GM23338 (cell line): Measurements from ENCODE around the gene TRAF3. TPM values are rescaled to one million over a fixed set of nuclear protein-coding genes. Genes with fewer than 3 reads are reported as not detected.

ENCODE experiments used
- ATAC-seq: fragments of 200-7000 bp; cut with Tn5 transposase; 3 replicates; pipeline ENCODE4 v1.9.1; 2020
- DNase-seq: peaks from one replicate; pipeline ENCODE4 v3.0.0-alpha.2; 2015; ENCODE audit warnings: low spot score
- H2AFZ ChIP-seq: fragments of 200-600 bp; sonication (generic); 2 replicates; pipeline ENCODE4 v1.8.0; 2016; ENCODE audit warnings: antibody characterized with exemption, mild to moderate bottlenecking, moderate library complexity
- H3F3A ChIP-seq: fragments of 200-600 bp; sonication (generic); replicated peaks from 2 replicates; pipeline ENCODE4 v1.8.0; 2017; ENCODE audit warnings: antibody characterized with exemption, mixed run types, low read depth
- H3K27ac ChIP-seq: fragments of 200-600 bp; sonication (generic); 2 replicates; pipeline ENCODE4 v1.6.1; 2016; ENCODE audit warnings: low read depth
- H3K27me3 ChIP-seq: fragments of 200-600 bp; sonication (generic); 2 replicates; pipeline ENCODE4 v1.8.0; 2016; ENCODE audit warnings: mild to moderate bottlenecking, mixed run types, moderate library complexity; ENCODE audit not compliant: insufficient read depth
- H3K36me3 ChIP-seq: fragments of 200-600 bp; sonication (generic); 2 replicates; pipeline ENCODE4 v1.8.0; 2016; ENCODE audit warnings: mild to moderate bottlenecking; ENCODE audit not compliant: insufficient read depth
- H3K4me1 ChIP-seq: fragments of 200-600 bp; sonication (generic); 2 replicates; pipeline ENCODE4 v1.8.0; 2016; ENCODE audit warnings: mild to moderate bottlenecking, moderate library complexity; ENCODE audit not compliant: insufficient read depth
- H3K4me2 ChIP-seq: fragments of 200-600 bp; sonication (generic); 2 replicates; pipeline ENCODE4 v1.7.1; 2017; ENCODE audit warnings: mixed run types
- H3K4me3 ChIP-seq: fragments of 200-600 bp; sonication (generic); 2 replicates; pipeline ENCODE4 v1.6.1; 2016; ENCODE audit warnings: mixed run types
- H3K79me2 ChIP-seq: fragments of 200-600 bp; sonication (generic); replicated peaks from 2 replicates; pipeline ENCODE4 v1.8.0; 2017; ENCODE audit warnings: mild to moderate bottlenecking; ENCODE audit not compliant: insufficient read depth
- H3K9me2 ChIP-seq: fragments of 200-600 bp; sonication (generic); 2 replicates; pipeline ENCODE4 v1.8.0; 2017; ENCODE audit not compliant: insufficient read depth
- H4K20me1 ChIP-seq: fragments of 200-600 bp; sonication (generic); replicated peaks from 2 replicates; pipeline ENCODE4 v1.8.0; 2017; ENCODE audit warnings: mild to moderate bottlenecking; ENCODE audit not compliant: insufficient read depth
- H3K27ac Mint-ChIP-seq: 2 replicates; pipeline ENCODE4 v1.8.0; 2020; ENCODE audit warnings: inconsistent platforms, mild to moderate bottlenecking, moderate library complexity, mixed read lengths
- H3K27me3 Mint-ChIP-seq: 3 replicates; pipeline ENCODE4 v1.8.0; 2022; ENCODE audit warnings: low read depth, mild to moderate bottlenecking, moderate library complexity, mixed read lengths, inconsistent platforms; ENCODE audit not compliant: insufficient read depth, poor library complexity
- H3K36me3 Mint-ChIP-seq: 3 replicates; pipeline ENCODE4 v1.8.0; 2021; ENCODE audit warnings: low read depth, mild to moderate bottlenecking, inconsistent platforms, moderate library complexity, mixed read lengths
- H3K4me1 Mint-ChIP-seq: 3 replicates; pipeline ENCODE4 v1.8.0; 2020; ENCODE audit warnings: mild to moderate bottlenecking, inconsistent platforms, mixed read lengths
- H3K4me3 Mint-ChIP-seq: 3 replicates; pipeline ENCODE4 v1.8.0; 2021; ENCODE audit warnings: moderate library complexity, mild to moderate bottlenecking, inconsistent platforms, mixed read lengths
- H3K9me3 Mint-ChIP-seq: 3 replicates; pipeline ENCODE4 v1.8.0; 2020; ENCODE audit warnings: moderate library complexity, mild to moderate bottlenecking, inconsistent platforms, mixed read lengths
- CREB1 ChIP-seq: fragments of 250-450 bp; sonication (Bioruptor Pico); IDR thresholded peaks from 2 replicates; pipeline ENCODE4 v1.5.0; 2020; ENCODE audit warnings: low read depth, mild to moderate bottlenecking, moderate library complexity
- EZH2 ChIP-seq: fragments of 200-600 bp; sonication (generic); IDR thresholded peaks from one replicate; pipeline ENCODE4 v1.8.0; 2017; ENCODE audit warnings: antibody characterized with exemption, mild to moderate bottlenecking, low read depth; ENCODE audit not compliant: unreplicated experiment
- POLR2AphosphoS5 ChIP-seq: IDR thresholded peaks from 2 replicates; pipeline ENCODE4 v1.6.1; 2016; ENCODE audit warnings: antibody characterized with exemption, low read depth
- STAT1 ChIP-seq: IDR thresholded peaks from one replicate; pipeline ENCODE4 v1.6.1; 2016; ENCODE audit warnings: antibody characterized with exemption; ENCODE audit not compliant: unreplicated experiment
- ZNF331 ChIP-seq: fragments of 250-450 bp; sonication (Bioruptor Pico); IDR thresholded peaks from 2 replicates; pipeline ENCODE4 v1.5.0; 2020; ENCODE audit warnings: low read depth, mild to moderate bottlenecking, moderate library complexity
- polyA plus RNA-seq: library from polyadenylated mRNA; unstranded; fragments of >200 nt; fragmentation: Nextera tagmentation; extraction: Ambion mirVana; gene quantifications from 2 replicates; pipeline ENCODE4 v1.2.1, GENCODE V29; 2016
- total RNA-seq: library from RNA; depleted of rRNA; stranded (reverse); fragments of >200 nt; shearing (Covaris generic); gene quantifications from 2 replicates; pipeline ENCODE4 v1.2.3, GENCODE V29; 2014
- TF ChIP-seq, protein P1 (sequence below): IDR thresholded peaks from one replicate; pipeline ENCODE4 v1.6.1; 2018; ENCODE audit warnings: antibody characterized with exemption; ENCODE audit not compliant: unreplicated experiment
- TF ChIP-seq, protein P2 (sequence below), 2 experiments: fragments of 200-600 bp in 1 of 2; sonication (generic) in 1 of 2; conservative IDR thresholded peaks; 2 replicates each; pipeline versions ENCODE4 v1.5.1 to v1.6.1; 2016 to 2017; ENCODE audit warnings: antibody characterized with exemption in 2 of 2, low read depth in 2 of 2, mild to moderate bottlenecking in 2 of 2, moderate library complexity in 1 of 2
- TF ChIP-seq, protein P3 (sequence below): IDR thresholded peaks from 2 replicates; pipeline ENCODE4 v1.6.1; 2016; ENCODE audit warnings: antibody characterized with exemption
- TF ChIP-seq, protein P4 (sequence below): fragments of 250-450 bp; sonication (Bioruptor Pico); IDR thresholded peaks from 2 replicates; pipeline ENCODE4 v1.5.0; 2020; ENCODE audit warnings: mild to moderate bottlenecking, moderate library complexity

Gene TRAF3
- total and polyA plus RNA-seq, 2 experiments from 2014 or later, result 3.7 to 9.3 TPM

DNA sequence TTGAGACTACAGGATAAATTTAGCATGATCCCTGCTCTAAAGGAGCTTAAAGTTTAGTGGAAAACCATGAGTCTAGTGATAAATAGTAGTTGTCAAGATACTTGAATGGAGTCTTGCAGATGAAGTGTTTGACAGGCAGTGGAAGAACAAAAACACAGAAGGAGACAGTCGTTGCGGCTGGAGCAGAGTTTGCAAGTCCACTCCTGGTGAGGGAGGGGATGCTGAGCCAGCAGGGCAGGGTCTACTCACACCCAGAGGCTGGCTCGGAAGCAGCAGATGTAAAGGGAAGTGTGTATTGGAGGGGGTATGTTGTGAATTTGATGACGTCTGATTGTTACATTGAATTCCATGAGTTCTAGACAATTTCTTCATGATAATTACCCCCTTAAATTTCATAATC is 61.3 kb downstream of the TRAF3 start (continued):
- TF ChIP-seq CREB1, result no peak
- TF ChIP-seq, protein P1, sequence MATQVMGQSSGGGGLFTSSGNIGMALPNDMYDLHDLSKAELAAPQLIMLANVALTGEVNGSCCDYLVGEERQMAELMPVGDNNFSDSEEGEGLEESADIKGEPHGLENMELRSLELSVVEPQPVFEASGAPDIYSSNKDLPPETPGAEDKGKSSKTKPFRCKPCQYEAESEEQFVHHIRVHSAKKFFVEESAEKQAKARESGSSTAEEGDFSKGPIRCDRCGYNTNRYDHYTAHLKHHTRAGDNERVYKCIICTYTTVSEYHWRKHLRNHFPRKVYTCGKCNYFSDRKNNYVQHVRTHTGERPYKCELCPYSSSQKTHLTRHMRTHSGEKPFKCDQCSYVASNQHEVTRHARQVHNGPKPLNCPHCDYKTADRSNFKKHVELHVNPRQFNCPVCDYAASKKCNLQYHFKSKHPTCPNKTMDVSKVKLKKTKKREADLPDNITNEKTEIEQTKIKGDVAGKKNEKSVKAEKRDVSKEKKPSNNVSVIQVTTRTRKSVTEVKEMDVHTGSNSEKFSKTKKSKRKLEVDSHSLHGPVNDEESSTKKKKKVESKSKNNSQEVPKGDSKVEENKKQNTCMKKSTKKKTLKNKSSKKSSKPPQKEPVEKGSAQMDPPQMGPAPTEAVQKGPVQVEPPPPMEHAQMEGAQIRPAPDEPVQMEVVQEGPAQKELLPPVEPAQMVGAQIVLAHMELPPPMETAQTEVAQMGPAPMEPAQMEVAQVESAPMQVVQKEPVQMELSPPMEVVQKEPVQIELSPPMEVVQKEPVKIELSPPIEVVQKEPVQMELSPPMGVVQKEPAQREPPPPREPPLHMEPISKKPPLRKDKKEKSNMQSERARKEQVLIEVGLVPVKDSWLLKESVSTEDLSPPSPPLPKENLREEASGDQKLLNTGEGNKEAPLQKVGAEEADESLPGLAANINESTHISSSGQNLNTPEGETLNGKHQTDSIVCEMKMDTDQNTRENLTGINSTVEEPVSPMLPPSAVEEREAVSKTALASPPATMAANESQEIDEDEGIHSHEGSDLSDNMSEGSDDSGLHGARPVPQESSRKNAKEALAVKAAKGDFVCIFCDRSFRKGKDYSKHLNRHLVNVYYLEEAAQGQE, result no peak
- TF ChIP-seq STAT1, result no peak
- TF ChIP-seq, protein P2, sequence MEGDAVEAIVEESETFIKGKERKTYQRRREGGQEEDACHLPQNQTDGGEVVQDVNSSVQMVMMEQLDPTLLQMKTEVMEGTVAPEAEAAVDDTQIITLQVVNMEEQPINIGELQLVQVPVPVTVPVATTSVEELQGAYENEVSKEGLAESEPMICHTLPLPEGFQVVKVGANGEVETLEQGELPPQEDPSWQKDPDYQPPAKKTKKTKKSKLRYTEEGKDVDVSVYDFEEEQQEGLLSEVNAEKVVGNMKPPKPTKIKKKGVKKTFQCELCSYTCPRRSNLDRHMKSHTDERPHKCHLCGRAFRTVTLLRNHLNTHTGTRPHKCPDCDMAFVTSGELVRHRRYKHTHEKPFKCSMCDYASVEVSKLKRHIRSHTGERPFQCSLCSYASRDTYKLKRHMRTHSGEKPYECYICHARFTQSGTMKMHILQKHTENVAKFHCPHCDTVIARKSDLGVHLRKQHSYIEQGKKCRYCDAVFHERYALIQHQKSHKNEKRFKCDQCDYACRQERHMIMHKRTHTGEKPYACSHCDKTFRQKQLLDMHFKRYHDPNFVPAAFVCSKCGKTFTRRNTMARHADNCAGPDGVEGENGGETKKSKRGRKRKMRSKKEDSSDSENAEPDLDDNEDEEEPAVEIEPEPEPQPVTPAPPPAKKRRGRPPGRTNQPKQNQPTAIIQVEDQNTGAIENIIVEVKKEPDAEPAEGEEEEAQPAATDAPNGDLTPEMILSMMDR (conservative IDR thresholded peaks at IDR 0.05; ENCODE audit: low read depth in 2 of 2), result no peak

DNA sequence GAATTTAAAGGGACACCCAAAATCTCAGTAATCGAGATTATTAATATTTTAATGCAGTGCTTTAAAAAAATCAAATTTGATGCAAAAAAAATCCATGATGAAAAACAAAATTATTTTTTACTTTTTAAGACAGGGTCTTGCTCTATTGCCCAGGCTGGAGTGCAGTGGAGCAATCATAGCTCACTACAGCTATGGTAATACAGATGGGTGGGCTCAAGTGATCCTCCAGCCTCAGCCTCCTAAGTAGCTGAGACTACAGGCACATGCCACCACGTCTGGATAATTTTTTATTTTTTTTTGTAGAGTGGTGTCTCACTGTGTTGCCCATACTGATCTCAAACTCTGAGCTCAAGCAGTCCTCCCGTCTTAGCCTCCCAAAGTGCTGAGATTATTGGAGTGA is 62.9 kb downstream of the TRAF3 start:
- Mint-ChIP-seq H3K9me3 (no peaks in the 10 kb centered on the region), H3K27me3 (peaks cover 5% of the 10 kb centered on the region), H3K27ac (no peak overlapping the region), H3K4me1 (peaks cover 35% of the 10 kb centered on the region), H3K4me3 (no peak overlapping the region), H3K36me3 (no peaks in the 10 kb centered on the region)
- Histone ChIP-seq H3K9me2 (no peaks in the 10 kb centered on the region), H3K27me3 (no peaks in the 10 kb centered on the region), H3K27ac (no peak overlapping the region), H3F3A (no peaks in the 10 kb centered on the region; the same call in 1 of the 2 replicates), H3K4me2 (no peak overlapping the region), H3K79me2 (no peaks in the 10 kb centered on the region), H3K4me1 (peaks cover 39% of the 10 kb centered on the region), H3K4me3 (no peak overlapping the region), H2AFZ (no peak overlapping the region), H3K36me3 (no peaks in the 10 kb centered on the region), H4K20me1 (no peaks in the 10 kb centered on the region)
- no peak for ATAC-seq
- DNase-seq, result no peak
- TF ChIP-seq ZNF331 (CRISPR knock-in tag) (no peak), EZH2 (no peak), CREB1 (no peak), POLR2AphosphoS5 (no peak), STAT1 (no peak)
- TF ChIP-seq, protein P3, sequence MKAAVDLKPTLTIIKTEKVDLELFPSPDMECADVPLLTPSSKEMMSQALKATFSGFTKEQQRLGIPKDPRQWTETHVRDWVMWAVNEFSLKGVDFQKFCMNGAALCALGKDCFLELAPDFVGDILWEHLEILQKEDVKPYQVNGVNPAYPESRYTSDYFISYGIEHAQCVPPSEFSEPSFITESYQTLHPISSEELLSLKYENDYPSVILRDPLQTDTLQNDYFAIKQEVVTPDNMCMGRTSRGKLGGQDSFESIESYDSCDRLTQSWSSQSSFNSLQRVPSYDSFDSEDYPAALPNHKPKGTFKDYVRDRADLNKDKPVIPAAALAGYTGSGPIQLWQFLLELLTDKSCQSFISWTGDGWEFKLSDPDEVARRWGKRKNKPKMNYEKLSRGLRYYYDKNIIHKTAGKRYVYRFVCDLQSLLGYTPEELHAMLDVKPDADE, result no peak
- TF ChIP-seq, protein P2 (conservative IDR thresholded peaks at IDR 0.05; ENCODE audit: low read depth in 2 of 2), result no peak
- TF ChIP-seq, protein P4, sequence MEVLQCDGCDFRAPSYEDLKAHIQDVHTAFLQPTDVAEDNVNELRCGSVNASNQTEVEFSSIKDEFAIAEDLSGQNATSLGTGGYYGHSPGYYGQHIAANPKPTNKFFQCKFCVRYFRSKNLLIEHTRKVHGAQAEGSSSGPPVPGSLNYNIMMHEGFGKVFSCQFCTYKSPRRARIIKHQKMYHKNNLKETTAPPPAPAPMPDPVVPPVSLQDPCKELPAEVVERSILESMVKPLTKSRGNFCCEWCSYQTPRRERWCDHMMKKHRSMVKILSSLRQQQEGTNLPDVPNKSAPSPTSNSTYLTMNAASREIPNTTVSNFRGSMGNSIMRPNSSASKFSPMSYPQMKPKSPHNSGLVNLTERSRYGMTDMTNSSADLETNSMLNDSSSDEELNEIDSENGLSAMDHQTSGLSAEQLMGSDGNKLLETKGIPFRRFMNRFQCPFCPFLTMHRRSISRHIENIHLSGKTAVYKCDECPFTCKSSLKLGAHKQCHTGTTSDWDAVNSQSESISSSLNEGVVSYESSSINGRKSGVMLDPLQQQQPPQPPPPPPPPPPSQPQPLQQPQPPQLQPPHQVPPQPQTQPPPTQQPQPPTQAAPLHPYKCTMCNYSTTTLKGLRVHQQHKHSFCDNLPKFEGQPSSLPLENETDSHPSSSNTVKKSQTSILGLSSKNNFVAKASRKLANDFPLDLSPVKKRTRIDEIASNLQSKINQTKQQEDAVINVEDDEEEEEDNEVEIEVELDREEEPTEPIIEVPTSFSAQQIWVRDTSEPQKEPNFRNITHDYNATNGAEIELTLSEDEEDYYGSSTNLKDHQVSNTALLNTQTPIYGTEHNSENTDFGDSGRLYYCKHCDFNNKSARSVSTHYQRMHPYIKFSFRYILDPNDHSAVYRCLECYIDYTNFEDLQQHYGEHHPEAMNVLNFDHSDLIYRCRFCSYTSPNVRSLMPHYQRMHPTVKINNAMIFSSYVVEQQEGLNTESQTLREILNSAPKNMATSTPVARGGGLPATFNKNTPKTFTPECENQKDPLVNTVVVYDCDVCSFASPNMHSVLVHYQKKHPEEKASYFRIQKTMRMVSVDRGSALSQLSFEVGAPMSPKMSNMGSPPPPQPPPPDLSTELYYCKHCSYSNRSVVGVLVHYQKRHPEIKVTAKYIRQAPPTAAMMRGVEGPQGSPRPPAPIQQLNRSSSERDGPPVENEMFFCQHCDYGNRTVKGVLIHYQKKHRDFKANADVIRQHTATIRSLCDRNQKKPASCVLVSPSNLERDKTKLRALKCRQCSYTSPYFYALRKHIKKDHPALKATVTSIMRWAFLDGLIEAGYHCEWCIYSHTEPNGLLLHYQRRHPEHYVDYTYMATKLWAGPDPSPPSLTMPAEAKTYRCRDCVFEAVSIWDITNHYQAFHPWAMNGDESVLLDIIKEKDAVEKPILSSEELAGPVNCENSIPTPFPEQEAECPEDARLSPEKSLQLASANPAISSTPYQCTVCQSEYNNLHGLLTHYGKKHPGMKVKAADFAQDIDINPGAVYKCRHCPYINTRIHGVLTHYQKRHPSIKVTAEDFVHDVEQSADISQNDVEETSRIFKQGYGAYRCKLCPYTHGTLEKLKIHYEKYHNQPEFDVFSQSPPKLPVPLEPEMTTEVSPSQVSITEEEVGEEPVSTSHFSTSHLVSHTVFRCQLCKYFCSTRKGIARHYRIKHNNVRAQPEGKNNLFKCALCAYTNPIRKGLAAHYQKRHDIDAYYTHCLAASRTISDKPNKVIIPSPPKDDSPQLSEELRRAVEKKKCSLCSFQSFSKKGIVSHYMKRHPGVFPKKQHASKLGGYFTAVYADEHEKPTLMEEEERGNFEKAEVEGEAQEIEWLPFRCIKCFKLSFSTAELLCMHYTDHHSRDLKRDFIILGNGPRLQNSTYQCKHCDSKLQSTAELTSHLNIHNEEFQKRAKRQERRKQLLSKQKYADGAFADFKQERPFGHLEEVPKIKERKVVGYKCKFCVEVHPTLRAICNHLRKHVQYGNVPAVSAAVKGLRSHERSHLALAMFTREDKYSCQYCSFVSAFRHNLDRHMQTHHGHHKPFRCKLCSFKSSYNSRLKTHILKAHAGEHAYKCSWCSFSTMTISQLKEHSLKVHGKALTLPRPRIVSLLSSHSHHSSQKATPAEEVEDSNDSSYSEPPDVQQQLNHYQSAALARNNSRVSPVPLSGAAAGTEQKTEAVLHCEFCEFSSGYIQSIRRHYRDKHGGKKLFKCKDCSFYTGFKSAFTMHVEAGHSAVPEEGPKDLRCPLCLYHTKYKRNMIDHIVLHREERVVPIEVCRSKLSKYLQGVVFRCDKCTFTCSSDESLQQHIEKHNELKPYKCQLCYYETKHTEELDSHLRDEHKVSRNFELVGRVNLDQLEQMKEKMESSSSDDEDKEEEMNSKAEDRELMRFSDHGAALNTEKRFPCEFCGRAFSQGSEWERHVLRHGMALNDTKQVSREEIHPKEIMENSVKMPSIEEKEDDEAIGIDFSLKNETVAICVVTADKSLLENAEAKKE, result no peak
